Neural crest cell (in vitro differentiated cells): Measurements from ENCODE around the gene LMO7. TPM values are rescaled to one million over a fixed set of nuclear protein-coding genes. Genes with fewer than 3 reads are reported as not detected.

ENCODE experiments used
- DNase-seq: peaks from one replicate; pipeline ENCODE4 v3.0.0; 2021; ENCODE audit warnings: low read depth, mixed read lengths, low spot score
- H3K27ac Mint-ChIP-seq: one replicate; pipeline ENCODE4 v1.8.0; 2021; ENCODE audit warnings: mild to moderate bottlenecking, mixed read lengths; ENCODE audit not compliant: unreplicated experiment
- H3K27me3 Mint-ChIP-seq: 2 replicates; pipeline ENCODE4 v1.8.0; 2021; ENCODE audit warnings: low read depth, mild to moderate bottlenecking, mixed read lengths
- H3K36me3 Mint-ChIP-seq: 2 replicates; pipeline ENCODE4 v1.8.0; 2021; ENCODE audit warnings: low read depth, mild to moderate bottlenecking, mixed read lengths
- H3K4me1 Mint-ChIP-seq: 2 replicates; pipeline ENCODE4 v1.8.0; 2021; ENCODE audit warnings: mixed read lengths
- H3K4me3 Mint-ChIP-seq: one replicate; pipeline ENCODE4 v1.8.0; 2021; ENCODE audit warnings: mild to moderate bottlenecking, mixed read lengths
- H3K9me3 Mint-ChIP-seq: 2 replicates; pipeline ENCODE4 v1.8.0; 2021; ENCODE audit warnings: mixed read lengths
- CTCF ChIP-seq: fragments of 200-600 bp; sonication (generic); conservative IDR thresholded peaks from 2 replicates; pipeline ENCODE4 v1.5.0; 2021; ENCODE audit warnings: antibody characterized with exemption, mild to moderate bottlenecking
- total RNA-seq: library from RNA; stranded (reverse); gene quantifications from 2 replicates; pipeline ENCODE4 v1.2.1, GENCODE V29; 2021

The LMO7 gene
- total RNA-seq, 1 donor from 2014 or later = 4.8 TPM

DNA sequence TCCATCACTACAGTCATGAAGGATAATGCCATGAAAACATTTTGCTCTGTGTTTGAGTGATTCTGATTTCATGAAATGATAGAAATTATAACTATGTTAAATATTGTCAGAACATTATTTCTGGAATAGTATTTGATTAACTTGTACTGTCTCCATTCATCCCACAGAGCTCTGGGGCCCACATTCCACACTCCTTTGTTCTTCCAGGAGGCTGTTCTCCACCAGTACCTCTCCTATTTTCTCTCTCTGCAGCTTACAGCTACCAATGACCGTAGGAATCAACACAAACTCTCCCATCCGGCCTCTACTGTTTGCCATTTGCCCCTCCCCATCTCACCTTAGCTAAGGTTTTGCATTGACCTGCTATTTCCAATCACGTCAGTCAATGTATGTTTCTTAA is 240.9 kb downstream of the LMO7 start:
- Mint-ChIP-seq H3K9me3 (no peaks in the 10 kb centered on the region), H3K4me3 (no peak overlapping the region), H3K36me3 (no peaks in the 10 kb centered on the region), H3K27ac (no peak overlapping the region), H3K27me3 (no peaks in the 10 kb centered on the region), H3K4me1 (peaks cover 6% of the 10 kb centered on the region)
- TF ChIP-seq CTCF = no peak
- no peak for DNase-seq

DNA sequence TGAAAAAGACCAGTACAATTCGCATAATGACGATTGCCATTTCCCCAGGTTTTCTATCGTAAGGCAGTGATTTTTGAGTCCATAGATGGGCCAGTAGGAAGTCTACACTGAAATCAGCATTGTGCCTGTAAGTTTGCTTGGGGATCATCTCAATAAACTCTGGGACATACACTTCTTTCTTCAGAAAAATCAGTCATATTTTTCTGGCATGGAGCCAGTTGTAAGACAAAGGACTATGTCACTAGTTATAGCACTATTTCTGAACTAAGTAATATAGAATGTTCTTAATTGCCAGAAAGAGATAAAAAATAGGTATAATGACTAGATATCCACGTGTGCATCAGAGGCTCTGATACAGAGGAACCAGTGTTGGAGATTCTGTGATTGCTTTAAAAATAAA is 243.5 kb downstream of the LMO7 start:
- no peak for TF ChIP-seq CTCF
- Mint-ChIP-seq H3K4me3 (no peak overlapping the region), H3K27ac (no peak overlapping the region), H3K9me3 (no peaks in the 10 kb centered on the region), H3K4me1 (peaks cover 5% of the 10 kb centered on the region), H3K36me3 (no peaks in the 10 kb centered on the region), H3K27me3 (no peaks in the 10 kb centered on the region)
- no peak for DNase-seq

DNA sequence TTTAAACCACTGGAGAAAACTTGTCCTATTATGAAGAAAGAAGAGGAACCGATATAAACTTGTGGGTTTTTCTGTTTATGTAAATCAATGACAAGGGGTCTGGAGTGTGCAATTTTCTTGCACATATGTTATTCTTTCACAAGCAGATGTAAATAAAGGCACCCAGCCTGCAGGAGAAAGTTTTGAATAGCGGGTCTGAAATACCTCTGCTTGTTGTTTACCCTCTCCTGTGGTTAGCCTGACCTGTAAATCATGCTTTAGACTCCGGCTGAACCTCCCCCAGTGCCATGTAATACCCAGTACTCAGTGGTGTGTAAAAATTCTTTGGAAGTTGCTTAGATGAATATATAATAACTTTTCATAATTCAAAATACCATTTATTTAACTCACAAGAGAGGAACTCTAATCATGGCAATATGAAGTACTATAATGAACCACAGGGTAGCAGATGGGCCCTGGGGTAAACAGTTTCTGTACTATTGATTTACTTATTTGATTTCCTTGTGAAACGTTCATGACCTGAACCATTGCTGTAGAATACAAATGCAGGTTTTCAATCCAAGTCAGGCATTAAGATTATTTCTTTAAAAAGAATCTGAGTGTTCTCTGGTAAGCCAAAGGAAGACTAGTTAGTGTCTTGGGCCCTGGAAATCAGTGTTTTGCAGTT is 245.1 kb downstream of the LMO7 start:
- no peak for TF ChIP-seq CTCF
- H3K36me3 Mint-ChIP-seq = no peaks in the 10 kb centered on the region
- DNase-seq = no peak
- H3K4me1 Mint-ChIP-seq = peaks cover 5% of the 10 kb centered on the region
- H3K27ac Mint-ChIP-seq = no peak overlapping the region
- no peak overlapping the region for H3K4me3 Mint-ChIP-seq
- H3K9me3 Mint-ChIP-seq = no peaks in the 10 kb centered on the region
- H3K27me3 Mint-ChIP-seq = no peaks in the 10 kb centered on the region

DNA sequence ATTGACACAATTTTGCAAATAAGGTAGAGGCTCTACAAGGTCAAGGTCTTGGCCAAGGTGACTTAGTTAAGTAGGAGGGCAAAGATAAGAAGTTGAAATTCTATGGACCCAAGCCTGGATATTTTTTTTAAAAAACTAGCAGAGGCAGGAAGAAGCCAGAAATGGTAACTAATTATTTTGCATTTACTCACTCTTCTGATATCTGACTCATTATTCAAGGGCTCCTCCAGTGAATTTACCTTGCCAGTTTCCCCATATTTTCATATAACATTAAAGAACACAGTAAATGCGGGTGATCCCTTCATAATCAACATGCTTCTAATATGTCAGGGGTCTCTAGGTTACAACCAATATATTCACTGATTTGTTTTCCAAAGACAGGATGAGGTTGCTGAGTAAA is 246.1 kb downstream of the LMO7 start:
- Mint-ChIP-seq H3K36me3 (no peaks in the 10 kb centered on the region), H3K4me1 (peaks cover 2% of the 10 kb centered on the region), H3K27me3 (no peaks in the 10 kb centered on the region), H3K9me3 (no peaks in the 10 kb centered on the region), H3K4me3 (no peak overlapping the region), H3K27ac (no peak overlapping the region)
- no peak for TF ChIP-seq CTCF
- DNase-seq = no peak

- no peaks in the 10 kb centered on the region for H3K36me3 Mint-ChIP-seq
- TF ChIP-seq CTCF = no peak
- no peak overlapping the region for H3K27ac Mint-ChIP-seq
- no peak overlapping the region for H3K4me3 Mint-ChIP-seq
- H3K4me1 Mint-ChIP-seq = peaks cover 25% of the 10 kb centered on the region
- no peaks in the 10 kb centered on the region for H3K9me3 Mint-ChIP-seq
- no peak for DNase-seq
- H3K27me3 Mint-ChIP-seq = no peaks in the 10 kb centered on the region
Measured at GRCh38 chr13:75889427-75889826, 253.3 kb downstream of the LMO7 start.
